Endothelial cell of umbilical vein (primary cell): Measurements from ENCODE around the gene NUDT21.

Source experiments
- CTCF ChIP-seq, 2 donors: IDR thresholded peaks; 1 replicate in 1 of 2; 2 replicates in 1 of 2; pipeline ENCODE4 v1.5.1; 2011; ENCODE audit warnings: low read length in 2 of 2, mild to moderate bottlenecking in 2 of 2, moderate library complexity in 2 of 2, control low read depth in 1 of 2, inconsistent platforms in 1 of 2, low read depth in 1 of 2; ENCODE audit not compliant: insufficient read depth in 1 of 2; ENCODE audit errors: extremely low read depth in 1 of 2
- EZH2 ChIP-seq: IDR thresholded peaks from 2 replicates; pipeline ENCODE4 v1.6.1; 2012; ENCODE audit warnings: borderline replicate concordance, low read depth, mild to moderate bottlenecking, moderate library complexity, low read length, inconsistent platforms; ENCODE audit not compliant: severe bottlenecking
- JUN ChIP-seq: IDR thresholded peaks from 2 replicates; pipeline ENCODE4 v1.6.1; 2011; ENCODE audit warnings: borderline replicate concordance, low read depth; ENCODE audit not compliant: insufficient read length, insufficient read depth
- MAX ChIP-seq: IDR thresholded peaks from 2 replicates; pipeline ENCODE4 v1.6.1; 2011; ENCODE audit not compliant: insufficient read depth, insufficient read length
- MYC ChIP-seq: IDR thresholded peaks from one replicate; pipeline ENCODE4 v1.6.1; 2011; ENCODE audit warnings: mild to moderate bottlenecking, low read depth, low read length
- POLR2A ChIP-seq: IDR thresholded peaks from 2 replicates; pipeline ENCODE4 v1.6.1; 2012; ENCODE audit warnings: low read depth, mild to moderate bottlenecking, control low read depth, low read length
- POLR2AphosphoS5 ChIP-seq: IDR thresholded peaks from 2 replicates; pipeline ENCODE4 v1.6.1; 2012; ENCODE audit warnings: low read depth, mild to moderate bottlenecking, control low read depth, low read length, moderate library complexity; ENCODE audit not compliant: insufficient read depth

GRCh38 chr16:56483394-56483793, 32.3 kb upstream of the NUDT21 start:
- TF ChIP-seq CTCF (IDR thresholded peaks at IDR 0.05; ENCODE audit: extremely low read depth in 1 of 2, insufficient read depth in 1 of 2, low read depth in 1 of 2, low read length in 2 of 2) = no peak
- TF ChIP-seq POLR2A = no peak
- no peak for TF ChIP-seq EZH2
- TF ChIP-seq POLR2AphosphoS5 = no peak
- TF ChIP-seq MAX = no peak
- no peak for TF ChIP-seq JUN
- no peak for TF ChIP-seq MYC
